NCI-H128 (cell line): ENCODE results near the gene RASL11B.

Experiments used
- DNase-seq: peaks from one replicate; lab custom pipeline; 2025; ENCODE audit not compliant: unreplicated experiment; lab: John Stamatoyannopoulos, UW

The RASL11B gene

GRCh38 chr4:52873191-52873590 lies 11.1 kb downstream of the RASL11B start:
- DNase-seq, result no peak

GRCh38 chr4:52873861-52874343 lies 11.8 kb downstream of the RASL11B start:
- DNase-seq, result no peak

DNA sequence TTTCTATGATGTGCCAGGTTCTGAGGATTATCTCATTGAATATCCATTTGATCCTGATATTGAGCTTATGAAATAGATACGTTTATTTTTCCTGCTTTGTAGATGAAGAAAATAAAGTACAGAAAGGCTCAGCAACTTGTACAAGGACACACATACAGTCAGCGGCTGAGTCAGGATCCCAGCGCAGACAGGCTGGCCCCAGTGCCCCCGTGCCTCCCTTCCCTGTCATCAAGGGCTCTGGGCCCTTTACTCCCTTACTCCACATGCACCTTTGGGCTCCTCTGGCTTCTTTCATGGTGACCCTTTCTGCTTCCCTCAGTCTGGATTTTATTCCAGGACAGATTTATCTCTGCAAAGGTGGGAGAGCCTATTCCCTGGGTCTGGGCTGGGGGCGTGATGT lies 12.8 kb downstream of the RASL11B start:
- DNase-seq, result no peak

GRCh38 chr4:52876069-52876468 lies 14.0 kb downstream of the RASL11B start:
- DNase-seq, result no peak

GRCh38 chr4:52877036-52877435 lies 14.9 kb downstream of the RASL11B start:
- no peak for DNase-seq

- DNase-seq, result no peak
Observed at GRCh38 chr4:52877694-52878093, 15.6 kb downstream of the RASL11B start.

GRCh38 chr4:52879471-52879870 lies 17.4 kb downstream of the RASL11B start:
- no peak for DNase-seq

DNA sequence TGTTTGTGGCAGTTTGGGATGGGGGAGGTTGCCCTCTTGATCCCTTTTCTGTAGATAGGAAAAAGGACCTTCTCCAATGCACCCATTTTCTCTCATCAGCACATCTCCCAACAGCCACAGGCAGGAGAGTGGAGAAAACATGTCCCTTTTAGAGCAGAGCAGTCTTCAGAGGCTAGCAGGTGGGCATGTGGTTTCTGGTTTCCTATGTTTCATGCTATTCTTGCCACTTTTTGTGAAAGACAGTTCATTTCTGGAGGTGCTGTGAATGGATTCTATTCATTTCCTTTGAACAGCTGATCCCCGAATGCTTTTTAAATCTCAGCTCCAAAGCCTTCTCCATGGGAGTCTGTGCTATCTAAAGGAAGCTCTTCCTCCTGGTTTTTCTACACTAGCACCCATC lies 18.9 kb downstream of the RASL11B start:
- DNase-seq, result no peak

GRCh38 chr4:52883183-52883621 lies 21.1 kb downstream of the RASL11B start:
- no peak for DNase-seq

- DNase-seq, result no peak
Observed at GRCh38 chr4:52883707-52884669, 21.9 kb downstream of the RASL11B start.

DNA sequence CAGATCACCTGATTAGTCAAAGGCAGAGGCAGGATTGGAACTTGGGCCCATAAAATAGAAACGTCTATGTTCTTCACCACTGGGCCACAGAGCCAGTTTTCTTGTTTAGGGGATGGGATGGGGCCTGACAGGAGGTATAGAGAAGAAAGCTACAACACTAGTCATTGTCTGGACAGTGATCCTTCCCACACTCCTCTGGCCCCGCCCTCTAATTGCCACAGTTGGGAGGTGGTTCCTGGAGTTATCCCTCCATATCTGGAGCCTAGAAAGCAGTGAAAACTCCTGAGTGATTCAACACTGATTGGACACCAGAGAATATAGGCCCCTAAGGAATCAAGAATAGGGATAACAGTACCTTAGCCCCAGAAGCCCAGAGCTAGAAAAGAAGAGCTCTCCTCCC lies 22.9 kb downstream of the RASL11B start:
- DNase-seq, result no peak

DNA sequence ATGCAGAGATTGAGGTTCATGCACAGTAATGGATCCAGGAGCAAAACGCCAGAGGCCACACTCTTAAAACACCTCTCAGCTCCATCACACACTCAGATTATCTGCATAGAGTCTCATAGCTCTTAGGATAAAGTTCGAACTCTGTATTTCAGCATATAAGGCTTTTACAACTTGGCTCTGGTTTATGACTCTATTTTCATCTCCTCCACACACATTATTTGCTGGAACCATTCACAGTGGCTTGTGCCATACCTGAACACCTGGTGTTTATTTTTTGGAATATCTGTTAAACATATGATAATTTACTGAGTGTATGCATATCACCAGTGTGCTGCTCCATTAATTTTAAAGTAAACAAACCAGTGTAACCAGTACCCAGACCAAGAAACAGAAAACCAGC lies 27.2 kb downstream of the RASL11B start:
- no peak for DNase-seq

- no peak for DNase-seq
Observed at GRCh38 chr4:52889778-52890520, 27.8 kb downstream of the RASL11B start.

DNA sequence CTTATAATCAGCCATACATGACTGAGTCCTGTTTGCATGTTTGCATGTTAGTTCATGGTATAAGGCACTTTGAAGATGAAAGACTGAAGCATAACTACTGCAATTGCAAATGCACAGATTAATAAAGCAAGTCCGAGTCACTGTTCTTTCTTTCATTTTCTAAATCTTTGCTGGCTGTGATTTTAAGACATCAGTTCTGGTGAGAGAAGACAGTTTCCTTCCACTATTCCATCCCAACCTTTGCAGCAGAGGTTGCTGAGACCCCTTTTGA lies 28.3 kb downstream of the RASL11B start:
- DNase-seq, result no peak

GRCh38 chr4:52891743-52892142 lies 29.6 kb downstream of the RASL11B start:
- no peak for DNase-seq

DNA sequence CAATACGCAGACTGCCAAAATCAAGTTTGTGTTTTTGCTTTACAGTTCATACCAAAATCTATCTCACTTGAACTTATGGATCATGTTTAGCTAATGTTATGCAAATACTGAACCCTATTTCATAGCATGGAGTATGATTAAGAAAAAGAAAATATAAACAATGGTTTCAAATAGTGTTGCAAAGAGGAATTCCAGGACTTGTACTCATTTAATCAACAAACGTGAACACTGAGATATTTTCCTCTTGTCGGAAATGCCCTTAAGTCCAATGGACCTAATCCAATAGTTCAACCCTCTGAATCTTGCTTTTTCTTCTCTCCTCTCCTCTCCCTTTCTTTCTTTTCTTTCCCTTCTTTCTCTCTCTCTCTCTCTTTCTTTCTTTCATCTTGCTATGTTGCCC lies 30.8 kb downstream of the RASL11B start:
- no peak for DNase-seq

GRCh38 chr4:52894443-52894842 lies 32.3 kb downstream of the RASL11B start:
- no peak for DNase-seq

- DNase-seq, result no peak
Observed at GRCh38 chr4:52903273-52903672, 41.2 kb downstream of the RASL11B start.

DNA sequence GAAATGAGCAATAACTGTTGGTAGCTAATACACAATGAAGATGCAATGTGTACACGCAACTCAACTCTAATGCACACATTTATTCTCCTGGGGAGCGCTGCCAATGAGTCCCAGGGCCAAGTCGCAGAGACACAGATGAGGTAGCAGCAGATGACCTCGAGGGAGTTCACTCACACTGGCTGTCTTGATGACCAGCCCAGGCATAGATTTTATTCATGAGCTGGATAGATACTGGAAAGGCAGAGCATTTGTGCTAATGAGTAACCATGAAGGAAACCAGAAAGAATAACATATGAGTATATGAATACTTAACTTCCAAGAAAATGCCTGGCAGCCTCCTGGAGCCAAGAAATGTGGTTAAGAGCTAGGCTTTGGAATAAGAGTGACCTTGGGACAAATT lies 42.3 kb downstream of the RASL11B start:
- DNase-seq, result no peak

DNA sequence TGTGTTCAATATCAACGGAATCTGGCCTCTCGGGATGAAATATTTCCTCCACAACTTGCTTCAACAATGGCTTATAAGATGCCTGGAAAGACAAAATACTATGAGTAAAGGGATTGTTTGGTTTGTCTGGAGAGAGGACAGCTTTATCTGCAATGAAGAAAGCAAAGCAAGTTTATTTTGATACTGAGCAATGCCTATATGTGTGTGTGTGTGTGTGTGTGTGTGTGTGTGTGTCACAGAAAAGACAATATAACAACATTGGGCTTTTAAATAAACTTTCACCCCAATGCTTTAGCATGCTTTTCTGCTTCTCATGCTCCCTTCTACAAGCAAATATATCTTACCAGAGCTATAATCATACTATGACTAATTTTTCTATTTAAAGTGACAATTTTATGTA lies 45.4 kb downstream of the RASL11B start:
- DNase-seq, result no peak

- DNase-seq, result no peak
Observed at GRCh38 chr4:52910115-52910514, 48.0 kb downstream of the RASL11B start.

GRCh38 chr4:52911684-52912294 lies 49.7 kb downstream of the RASL11B start:
- DNase-seq, result peak; percentile 3
